Measurements from ENCODE around the gene ANKZF1.

The ANKZF1 gene

DNA sequence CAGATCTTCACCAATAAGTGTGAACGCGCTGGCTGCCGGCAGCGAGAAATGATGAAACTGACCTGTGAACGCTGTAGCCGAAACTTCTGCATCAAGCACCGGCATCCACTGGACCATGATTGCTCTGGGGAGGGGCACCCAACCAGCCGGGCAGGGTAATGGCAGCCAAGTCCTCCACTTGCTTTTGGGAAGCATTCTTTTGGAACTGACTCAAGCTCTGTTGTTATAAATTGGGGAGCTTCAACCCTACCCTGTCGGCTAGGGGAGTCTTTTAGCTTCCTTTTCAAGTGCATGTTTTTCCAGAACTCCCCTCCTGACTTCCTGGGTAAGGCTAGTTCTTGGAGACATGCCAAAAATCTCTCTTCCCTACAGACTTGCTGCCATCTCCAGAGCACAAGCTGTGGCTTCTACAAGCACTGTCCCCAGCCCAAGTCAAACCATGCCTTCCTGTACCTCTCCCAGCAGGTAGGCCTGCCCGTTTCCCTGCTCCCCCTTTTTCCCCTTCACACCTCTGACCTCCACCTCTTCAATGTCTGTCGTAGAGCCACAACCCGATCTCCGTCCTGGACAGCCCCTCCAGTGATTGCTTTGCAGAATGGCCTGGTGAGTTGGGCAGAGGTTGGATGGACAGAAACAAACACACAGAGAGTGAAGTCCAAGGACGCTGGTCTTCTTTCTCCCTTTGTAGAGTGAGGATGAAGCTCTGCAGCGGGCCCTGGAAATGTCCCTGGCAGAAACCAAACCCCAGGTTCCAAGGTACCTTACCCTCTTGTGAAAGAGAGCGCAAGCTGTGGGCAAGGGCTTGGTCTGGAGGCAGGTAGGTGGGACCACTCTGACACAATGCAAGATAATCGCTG, 21.5 kb upstream of the ANKZF1 start:
- FAIRE-seq (no peak), DNase-seq (ENCODE audit: insufficient read length, low spot score) (no peak)

DNA sequence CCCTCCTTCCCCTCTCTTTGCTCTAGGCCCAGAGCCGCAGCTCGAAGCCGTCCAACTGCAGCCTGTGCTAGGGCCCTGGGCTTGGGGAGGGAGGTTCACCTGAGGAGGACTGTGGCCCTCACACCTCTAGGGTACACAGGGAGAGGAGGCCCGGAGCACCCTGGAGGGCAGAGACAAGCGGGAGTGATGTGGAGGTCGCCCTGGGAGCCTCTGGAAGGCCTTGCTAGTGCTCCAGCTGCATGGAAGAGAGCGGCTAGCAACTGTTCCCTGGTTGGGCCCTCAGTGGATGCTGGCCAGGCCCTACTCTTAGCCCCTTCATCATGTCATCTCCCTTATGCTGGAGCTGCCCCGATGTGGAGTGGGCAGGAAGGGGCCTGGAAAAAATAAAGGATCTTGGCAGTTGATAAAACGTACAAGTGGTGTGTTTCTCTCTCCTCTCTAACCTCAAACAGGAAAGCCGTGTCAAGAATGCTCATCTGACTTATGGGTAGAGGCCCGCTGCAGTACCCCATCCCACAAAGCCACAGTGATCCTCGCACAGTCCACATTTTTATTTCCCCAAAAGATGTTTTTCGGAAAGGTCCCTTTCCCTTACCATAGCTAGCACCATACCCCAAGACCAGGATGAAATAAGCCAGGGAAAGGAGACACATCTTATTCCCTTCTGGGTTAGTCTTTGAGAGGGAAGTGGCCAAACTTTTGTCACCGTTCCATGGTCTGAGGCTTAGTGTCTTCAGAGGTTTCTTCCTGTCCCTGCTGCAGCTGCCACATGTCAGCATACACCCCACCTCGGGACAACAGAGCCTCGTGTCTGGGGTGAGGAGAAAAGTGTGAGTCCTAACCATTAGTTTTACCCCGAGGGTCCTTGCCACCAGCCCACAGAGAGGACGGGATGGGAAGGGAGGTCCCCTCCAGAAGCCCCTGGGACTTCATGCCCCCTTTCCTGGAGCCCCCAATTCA, 20.1 kb upstream of the ANKZF1 start:
- no peak for DNase-seq (ENCODE audit: insufficient read length, low spot score)
- no peak for FAIRE-seq

DNA sequence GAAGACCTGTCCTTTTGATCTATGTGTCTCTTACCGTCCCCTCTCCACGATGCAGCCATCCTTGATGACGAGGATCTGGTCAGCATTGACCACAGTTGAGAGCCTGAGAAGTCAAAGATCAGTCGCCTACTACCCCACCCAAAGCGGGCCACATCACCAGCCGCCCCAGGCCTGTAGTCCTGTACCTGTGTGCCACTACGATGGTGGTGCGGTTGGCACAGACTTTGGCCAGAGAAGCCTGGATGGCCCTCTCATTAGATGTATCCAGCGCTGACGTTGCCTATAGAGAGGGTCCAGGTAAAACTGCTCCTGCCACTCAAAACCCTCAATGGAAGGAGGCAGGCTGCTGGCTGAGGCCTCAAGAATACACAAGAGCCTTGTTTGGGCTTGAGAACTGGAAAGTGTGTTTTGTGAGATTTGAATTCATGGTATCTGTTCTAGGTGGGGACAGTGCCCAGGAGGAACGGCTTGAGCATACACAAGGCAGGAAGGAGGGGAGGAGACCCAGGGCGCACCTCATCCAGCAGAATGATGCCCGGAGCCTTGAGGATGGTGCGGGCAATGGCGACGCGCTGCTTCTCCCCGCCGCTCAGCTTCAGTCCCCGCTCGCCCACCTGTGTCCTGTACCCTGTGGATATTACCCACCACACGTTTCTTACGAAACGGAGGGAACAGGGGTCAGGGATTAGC, 19.3 kb upstream of the ANKZF1 start:
- FAIRE-seq = no peak
- DNase-seq (ENCODE audit: insufficient read length, low spot score) = no peak

DNA sequence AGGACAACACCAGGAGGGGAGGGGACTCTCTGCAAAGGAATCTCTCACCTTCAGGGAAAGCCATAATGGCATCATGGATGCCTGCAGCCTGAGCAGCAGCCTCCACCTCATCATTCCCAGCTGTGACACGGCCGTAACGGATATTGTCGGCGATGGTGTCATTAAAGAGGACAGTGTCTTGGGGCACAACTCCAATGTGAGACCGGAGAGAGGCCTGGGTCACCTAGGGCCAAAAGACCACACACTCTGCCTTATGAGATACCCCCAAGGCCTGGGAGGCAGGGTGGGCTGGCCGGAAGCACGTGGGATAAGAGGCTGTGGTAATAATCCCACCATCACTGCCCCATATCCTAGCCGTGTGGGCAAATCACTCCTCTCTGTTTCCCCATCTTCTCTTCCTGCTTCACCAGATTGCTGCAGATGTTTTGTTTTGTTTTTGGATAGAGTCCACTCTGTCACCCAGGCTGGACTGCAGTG, 18.7 kb upstream of the ANKZF1 start:
- DNase-seq (ENCODE audit: insufficient read length, low spot score) = no peak
- no peak for FAIRE-seq

DNA sequence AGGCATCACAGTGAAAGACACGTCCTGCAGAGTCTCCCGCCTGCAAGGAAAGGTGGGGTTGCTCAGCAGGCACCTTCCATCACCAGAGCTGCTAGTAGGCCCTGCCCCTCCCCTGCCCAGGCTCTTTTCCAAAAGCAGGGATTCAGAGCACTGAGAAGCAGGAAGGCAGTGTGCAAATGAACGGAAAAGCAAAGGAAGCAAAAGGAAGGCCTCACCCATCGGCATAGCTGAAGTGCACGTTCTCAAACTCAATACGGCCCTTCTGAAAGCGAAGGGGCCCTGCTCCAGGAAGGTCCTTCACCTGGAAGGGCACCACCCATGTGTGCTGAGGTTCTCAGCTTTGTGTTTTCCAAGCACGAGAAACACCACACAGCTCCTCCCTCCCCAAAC, 16.6 kb upstream of the ANKZF1 start:
- DNase-seq (ENCODE audit: insufficient read length, low spot score) (no peak), FAIRE-seq (no peak)

DNA sequence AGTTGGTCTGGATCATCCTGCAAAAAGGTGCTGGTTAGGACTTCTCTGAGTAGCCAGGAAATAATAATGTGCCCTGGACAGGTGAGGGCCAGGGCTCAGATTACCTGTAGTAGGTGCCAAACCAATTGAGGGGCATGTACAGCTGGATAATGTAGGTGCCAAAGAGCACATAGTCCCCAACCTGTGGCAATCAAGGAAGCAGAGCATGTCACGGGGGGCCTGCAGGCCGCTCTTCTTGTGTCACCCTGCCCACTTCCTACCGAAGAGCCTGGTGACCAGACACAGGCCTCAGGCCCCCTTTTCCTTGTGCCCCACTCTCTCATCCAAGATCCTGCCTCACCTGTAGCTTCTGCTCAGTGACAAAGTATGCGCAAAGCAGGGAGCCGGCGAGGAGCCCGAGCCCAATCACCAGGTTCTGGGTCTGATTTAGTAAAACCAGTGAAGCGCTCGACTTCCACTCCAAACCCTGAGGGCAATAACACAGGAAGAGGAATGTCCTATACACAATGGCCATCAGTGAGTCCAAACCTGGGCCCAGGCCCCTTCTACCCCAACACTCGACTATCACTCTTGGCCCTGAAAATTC, 16.0 kb upstream of the ANKZF1 start:
- FAIRE-seq = no peak
- no peak for DNase-seq (ENCODE audit: insufficient read length, low spot score)

DNA sequence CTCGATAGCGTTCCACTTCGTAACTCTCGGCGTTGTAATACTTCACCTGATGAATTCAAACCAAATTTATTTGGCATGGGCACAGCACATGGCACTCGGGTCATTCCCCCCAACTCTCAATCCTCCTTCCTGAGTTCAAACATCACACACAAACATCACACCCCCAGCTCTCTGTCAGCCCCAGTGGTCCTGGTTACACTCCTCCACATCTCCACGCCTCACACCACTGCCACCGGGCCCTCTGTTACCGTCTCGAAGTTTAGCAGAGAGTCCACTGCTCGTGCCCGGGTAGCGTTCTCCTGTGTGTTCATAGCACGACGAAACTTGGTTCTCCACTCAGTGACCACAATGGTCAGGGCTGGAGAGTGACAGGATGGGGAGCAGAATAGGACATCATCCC, 15.5 kb upstream of the ANKZF1 start:
- no peak for FAIRE-seq
- DNase-seq (ENCODE audit: insufficient read length, low spot score) = no peak

DNA sequence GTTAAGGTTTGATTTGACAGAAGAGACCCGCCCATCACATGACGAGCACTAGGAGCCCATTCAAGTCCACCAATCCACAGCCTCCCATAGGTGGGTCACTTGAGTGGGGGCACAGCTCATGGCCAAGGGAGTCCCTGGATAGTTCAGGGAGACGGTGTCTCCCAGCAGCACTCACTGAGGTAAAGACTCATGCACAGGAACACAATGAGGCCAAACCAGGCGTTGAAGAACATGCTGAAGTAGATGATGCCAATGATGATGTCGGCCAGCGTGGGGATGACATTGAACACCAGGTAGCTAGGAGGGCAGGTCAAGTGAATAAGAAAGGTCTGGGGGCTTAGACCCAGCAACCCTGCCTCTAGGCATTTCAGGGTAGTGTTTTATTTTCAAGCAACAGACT, 14.8 kb upstream of the ANKZF1 start:
- FAIRE-seq (no peak), DNase-seq (ENCODE audit: insufficient read length, low spot score) (no peak)

DNA sequence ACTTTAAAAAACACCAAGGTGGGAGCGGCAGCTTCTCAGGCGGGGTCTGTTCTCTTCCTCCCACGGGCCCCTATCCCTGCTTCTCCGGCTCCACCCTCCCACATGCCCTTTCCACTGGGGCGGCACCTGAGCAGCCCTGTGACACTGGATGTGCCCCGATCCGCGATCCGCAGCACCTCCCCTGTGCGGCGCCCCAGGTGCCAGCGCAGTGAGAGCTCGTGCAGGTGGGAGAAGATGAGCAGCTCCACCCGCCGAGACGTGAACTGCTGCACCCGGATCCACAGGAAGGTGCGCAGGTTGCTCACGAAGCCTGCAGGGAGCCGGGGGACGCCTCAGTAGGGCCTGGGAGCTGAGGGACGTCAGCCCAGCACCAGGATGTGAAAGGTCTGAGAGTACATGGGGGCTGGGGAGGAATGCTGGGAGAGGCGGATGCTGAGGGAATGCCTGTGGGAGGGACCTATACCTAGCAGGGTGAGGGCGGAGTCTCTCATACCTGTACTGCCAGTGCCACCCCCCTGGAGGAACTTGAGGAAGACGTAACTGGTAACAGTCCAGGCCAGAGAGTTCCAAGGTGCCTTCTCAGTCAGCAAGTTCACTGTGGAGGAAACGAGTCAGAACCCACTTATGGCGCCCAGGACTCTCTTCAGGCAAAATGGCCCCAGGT, 13.6 kb upstream of the ANKZF1 start:
- no peak for DNase-seq (ENCODE audit: insufficient read length, low spot score)
- FAIRE-seq = no peak

DNA sequence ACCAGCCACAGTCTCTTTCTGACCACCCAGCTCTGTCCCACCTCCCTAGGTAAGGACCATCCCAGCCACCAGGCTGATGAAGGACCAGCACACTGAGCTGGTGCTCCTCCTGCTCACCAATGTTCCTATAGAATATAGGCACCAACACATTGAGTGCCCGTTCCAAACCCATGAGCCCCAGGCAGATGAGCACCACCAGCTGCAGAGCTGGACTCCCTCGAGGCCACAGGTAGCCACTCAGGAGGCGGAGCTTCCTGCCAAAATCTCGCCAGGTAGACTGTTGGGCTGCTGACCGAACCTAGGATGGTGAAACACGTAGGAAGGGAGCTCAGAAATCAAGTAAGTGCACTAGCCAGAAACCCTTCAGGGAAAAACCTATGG, 13.1 kb upstream of the ANKZF1 start:
- DNase-seq (ENCODE audit: insufficient read length, low spot score) (no peak), FAIRE-seq (no peak)

DNA sequence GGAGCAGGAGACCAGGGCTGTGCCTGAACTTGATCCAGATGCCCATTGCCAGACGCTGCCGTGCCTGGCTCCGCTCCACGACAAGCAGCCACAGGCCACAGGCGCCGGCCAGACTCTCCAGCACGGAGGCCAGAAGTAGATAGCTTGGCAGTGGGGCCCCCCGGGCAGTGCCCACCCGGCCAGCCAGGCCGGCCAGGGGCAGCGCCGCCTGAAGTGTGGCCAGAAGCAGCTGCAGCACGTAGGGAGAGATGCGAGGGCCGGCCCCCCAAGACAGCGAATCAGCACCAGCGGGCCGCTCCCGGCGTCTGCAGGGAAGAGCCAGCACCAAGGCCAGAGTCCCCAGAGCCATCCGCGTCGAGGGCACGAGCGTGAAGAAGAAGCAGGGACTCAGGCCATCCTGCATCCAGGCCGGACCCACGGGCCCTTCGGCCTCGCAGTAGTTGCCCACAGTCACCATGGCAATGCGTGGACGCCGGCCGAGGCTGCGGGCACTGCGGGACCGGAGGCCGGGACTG, 11.3 kb upstream of the ANKZF1 start:
- FAIRE-seq (no peak), DNase-seq (ENCODE audit: insufficient read length, low spot score) (peak; percentile 42)

DNA sequence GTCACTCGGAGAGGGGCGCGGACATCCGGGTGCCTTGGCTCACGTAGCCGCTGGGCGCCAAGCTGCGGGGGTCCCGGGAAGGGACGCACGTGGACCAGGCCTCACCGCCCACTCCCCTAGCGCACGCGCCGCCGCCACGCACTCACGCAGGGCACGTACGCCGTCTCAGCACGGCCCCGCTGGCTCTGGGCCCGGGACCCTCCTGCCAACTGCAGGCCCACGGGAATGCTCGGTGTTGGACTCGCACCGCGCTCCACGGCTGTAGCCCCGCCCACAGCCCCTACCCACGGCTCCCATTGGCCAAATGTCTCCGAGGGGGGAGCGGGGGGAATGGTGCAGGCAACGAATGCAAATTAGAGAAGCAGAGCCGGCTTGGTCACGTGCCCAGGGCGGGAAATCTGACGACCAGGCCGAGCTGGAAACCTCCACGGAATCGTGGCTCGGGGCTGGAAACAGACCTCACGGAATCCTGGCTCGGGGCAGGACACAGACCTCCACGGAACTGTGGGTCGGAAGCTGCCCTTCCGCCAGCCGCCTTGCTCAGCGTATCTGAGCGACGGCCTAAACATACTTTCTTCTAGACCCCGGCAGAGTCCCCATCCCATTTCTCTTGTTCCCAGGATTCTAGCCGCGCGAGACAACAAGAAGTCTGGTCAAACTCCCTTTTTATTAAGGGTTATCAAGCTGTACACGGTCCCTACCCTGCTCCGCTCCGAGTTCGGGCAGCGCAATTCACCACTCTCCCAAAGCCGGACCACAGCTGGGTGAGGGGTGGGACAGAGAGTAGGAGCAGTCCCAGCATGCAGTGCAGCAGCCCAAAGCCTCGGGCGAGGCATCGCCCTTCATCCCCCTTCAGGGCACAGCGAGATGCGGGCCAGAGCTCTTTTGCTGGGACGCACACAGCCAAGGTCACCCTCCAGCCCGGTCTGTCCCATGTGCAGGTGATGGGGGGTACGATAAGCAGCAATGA, 10.6 kb upstream of the ANKZF1 start, which contains the start of gene ABCB6:
Gene ABCB6, minus strand, starts transcription at position 227 of the 970 bp plus-strand sequence. CDS start 285 bp downstream, outside the sequence.
- FAIRE-seq = peak; percentile 48
- DNase-seq (ENCODE audit: insufficient read length, low spot score) = peak; percentile 29

DNA sequence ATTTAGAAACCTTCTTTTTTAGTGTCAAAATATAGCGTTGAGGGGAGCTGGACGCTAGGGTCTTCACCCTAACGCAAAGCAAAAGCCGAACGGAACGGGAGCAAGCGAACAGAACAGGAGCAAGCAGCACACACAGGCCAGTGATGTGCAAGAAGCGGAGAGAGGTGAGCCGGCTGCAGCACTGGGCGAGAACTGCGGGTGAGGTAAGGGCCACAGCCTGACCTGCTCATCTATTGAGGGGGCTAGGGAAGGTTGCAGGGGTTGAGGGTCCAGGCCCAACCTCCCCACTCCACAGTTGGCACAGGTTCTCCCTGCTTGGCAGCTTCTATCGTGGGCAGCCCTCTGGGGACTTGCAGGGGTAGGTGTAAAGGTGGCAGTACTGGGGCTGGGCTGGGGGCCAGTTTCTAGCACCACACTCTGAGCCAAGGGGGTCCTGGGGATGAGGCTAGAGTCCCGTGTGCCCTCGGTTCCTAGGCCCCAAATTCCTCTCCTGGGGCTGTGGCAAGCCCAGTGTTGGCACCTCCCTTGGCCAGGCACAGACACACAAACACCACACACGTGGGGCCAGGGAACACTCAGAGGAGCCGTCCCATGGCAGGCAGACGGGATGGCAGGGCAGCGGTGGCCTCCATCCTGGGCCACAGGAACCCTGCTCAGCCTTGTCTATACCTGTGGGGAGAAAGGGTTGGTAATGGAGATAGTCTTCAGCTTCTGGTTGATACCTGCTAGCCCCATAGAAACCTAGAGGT, 9.6 kb upstream of the ANKZF1 start:
- no peak for DNase-seq (ENCODE audit: insufficient read length, low spot score)
- FAIRE-seq = no peak

DNA sequence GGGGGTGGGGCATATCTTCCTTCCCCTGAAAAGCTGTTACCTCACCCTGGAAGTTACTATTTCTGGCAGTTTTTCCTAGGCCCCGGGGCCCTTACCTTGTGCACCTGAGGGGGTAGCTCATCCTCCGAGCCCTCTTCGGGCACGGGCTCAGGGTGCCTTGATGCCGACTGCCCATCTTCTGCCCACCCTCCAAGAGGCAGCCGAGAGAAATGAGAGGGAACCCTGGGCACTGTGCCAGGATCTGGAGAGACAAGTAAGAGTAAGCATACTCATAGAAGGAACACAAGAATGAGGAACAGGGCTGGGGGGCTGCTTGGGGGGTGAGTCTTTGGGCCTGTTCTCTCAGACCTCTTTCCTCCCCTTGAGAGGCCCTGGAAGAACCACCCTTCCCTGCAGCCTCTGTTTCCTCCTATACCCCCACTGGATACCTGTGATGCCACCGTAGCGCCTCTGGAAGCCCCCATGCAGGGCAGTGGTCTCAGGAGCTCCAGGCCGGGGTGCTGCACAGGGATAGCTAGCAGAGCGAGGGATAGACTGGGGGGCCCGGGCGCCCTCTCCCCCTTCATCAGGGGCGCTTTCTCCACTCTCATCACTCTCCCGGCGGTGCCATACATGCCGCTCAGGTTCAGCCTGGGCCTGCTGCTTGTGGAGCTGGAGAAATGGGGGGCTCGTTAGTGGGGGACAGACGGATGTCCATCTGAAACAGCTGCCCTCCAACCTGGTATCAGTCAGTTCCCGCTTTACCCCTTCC, 8.8 kb upstream of the ANKZF1 start:
- FAIRE-seq (no peak), DNase-seq (ENCODE audit: insufficient read length, low spot score) (no peak)

DNA sequence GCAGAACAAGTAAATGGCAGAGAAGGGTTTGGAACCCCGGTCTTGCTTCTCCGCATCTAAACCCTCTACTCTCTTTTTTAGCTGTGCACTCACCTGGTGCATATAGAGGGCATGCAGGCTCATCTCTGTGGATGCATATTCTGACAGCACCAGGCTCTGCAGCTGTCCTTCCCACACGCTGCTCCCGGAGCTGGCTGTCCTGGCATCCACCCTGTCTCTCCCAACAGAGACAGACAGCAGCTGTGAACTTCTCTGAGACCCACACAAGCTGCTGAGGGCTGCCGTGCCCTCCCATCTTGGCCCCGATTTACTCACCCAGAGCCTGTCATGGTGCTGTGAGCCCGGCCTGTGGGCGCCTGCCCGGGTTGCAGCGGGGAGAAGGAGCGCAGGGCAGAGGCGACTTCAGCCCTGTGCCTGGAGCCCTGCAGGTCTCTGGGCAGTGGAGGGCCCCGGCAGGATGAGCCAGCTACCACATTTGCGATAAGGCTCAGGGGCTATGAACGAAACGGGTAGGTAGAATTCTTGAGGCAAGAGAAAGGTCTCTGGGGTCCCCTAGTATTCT, 7.6 kb upstream of the ANKZF1 start:
- FAIRE-seq = no peak
- no peak for DNase-seq (ENCODE audit: insufficient read length, low spot score)

DNA sequence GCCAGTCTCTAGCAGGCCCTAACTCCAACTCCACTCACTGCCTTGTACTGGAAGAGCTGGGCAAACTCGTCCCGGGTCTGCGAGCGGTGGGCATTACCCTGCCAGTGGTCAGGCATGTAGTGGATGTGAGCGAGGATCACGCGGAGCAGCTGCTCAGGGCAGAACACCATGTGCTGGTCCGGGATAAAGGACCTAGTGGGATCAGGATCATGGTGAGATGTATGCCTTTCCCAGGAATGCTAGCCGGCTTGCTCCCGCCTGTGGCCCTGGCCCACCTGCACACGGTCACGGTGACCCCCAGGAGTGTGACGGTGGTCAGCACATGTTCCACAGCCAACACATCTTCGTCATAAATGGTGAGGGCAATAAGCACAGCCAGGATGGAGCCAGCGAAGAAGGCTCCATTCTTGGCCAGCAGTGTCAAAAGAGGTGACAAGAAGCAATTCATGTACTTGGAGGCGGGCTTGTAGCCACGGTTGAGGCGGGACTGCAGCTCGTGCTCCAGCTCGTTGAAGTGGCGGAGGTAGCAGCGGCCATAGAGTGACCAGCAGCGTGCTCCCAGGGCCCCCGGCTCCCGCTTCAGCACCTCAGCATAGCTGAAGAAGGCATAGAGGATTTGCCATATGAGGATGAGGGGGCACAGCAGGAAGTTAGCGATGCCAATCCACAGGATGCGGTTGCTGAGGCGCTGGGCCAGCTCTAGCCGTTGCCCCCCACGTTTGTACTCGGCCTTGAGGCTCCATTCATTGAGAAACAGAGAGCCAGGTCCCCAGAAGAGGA, 5.6 kb upstream of the ANKZF1 start:
- no peak for FAIRE-seq
- no peak for DNase-seq (ENCODE audit: insufficient read length, low spot score)

All from HTR-8/SVneo (cell line).